NCI-H128 (cell line): ENCODE measurements around the gene TMEM200B.
"Not testable (repeated sequence)": the region's sequence is repeated elsewhere in the genome, so short reads cannot be mapped to it uniquely, and the experiment has no call there.

Experiments used
- DNase-seq: peaks from one replicate; lab custom pipeline; 2025; ENCODE audit not compliant: unreplicated experiment; lab: John Stamatoyannopoulos, UW

The TMEM200B gene

GRCh38 chr1:29134695-29135028, 11.0 kb upstream of the TMEM200B start:
- no peak for DNase-seq

- DNase-seq = no peak
Observed at GRCh38 chr1:29133861-29134694, 10.4 kb upstream of the TMEM200B start.

- DNase-seq = not testable (repeated sequence)
Observed at GRCh38 chr1:29131056-29131455, 7.4 kb upstream of the TMEM200B start.

- no peak for DNase-seq
Observed at GRCh38 chr1:29129916-29130315, 6.2 kb upstream of the TMEM200B start.

- DNase-seq = no peak
Observed at GRCh38 chr1:29128739-29129138, 5.0 kb upstream of the TMEM200B start.

GRCh38 chr1:29126198-29126597, 2.5 kb upstream of the TMEM200B start:
- DNase-seq = no peak

- DNase-seq = no peak
Observed at GRCh38 chr1:29125788-29126187, 2.1 kb upstream of the TMEM200B start.

- DNase-seq = no peak
Observed at GRCh38 chr1:29125237-29125641, 1.5 kb upstream of the TMEM200B start.

- DNase-seq = no peak
Observed at GRCh38 chr1:29124366-29125236, 898 bp upstream of the TMEM200B start.

GRCh38 chr1:29123053-29123886, 433 bp downstream of the TMEM200B start:
- no peak for DNase-seq

GRCh38 chr1:29122682-29123052, 1.0 kb downstream of the TMEM200B start:
- DNase-seq = no peak

- DNase-seq = no peak
Observed at GRCh38 chr1:29121936-29122681, 1.6 kb downstream of the TMEM200B start.

- no peak for DNase-seq
Observed at GRCh38 chr1:29121516-29121935, 2.2 kb downstream of the TMEM200B start.

- DNase-seq = no peak
Observed at GRCh38 chr1:29120947-29121485, 2.7 kb downstream of the TMEM200B start.

GRCh38 chr1:29120367-29120766, 3.3 kb downstream of the TMEM200B start:
- no peak for DNase-seq

GRCh38 chr1:29119121-29119929, 4.4 kb downstream of the TMEM200B start:
- DNase-seq = no peak

GRCh38 chr1:29117381-29117780, 6.3 kb downstream of the TMEM200B start:
- DNase-seq = no peak

GRCh38 chr1:29114654-29115053, 9.0 kb downstream of the TMEM200B start:
- no peak for DNase-seq

- no peak for DNase-seq
Observed at GRCh38 chr1:29113413-29114117, 10.1 kb downstream of the TMEM200B start.
